ENCODE results near the gene MAP3K6. TPM values are rescaled to one million over a fixed set of nuclear protein-coding genes. Genes with fewer than 3 reads are reported as not detected.

The MAP3K6 gene
- total and polyA plus RNA-seq, 2 donors (not counting 3 experiments of a cell fraction or from before 2014, with no cell fraction given) = 9.9 to 12.4 TPM

- intact Hi-C loops (cut with micrococcal nuclease) = no loop called here
- DNase-seq (ENCODE audit: low read depth, low spot score) (no peak), FAIRE-seq (no peak)
- H3K27me3 ChIP-seq (ENCODE audit: control insufficient read depth in 2 of 2, insufficient read depth in 2 of 2, low read length in 2 of 2) = no peaks in the 10 kb centered on the region
- H3K79me2 ChIP-seq (ENCODE audit: control insufficient read depth, insufficient read depth, low read length) = no peaks in the 10 kb centered on the region
- H3K27ac ChIP-seq (ENCODE audit: insufficient read depth, low read depth, low read length) = no peak overlapping the region
- dilution Hi-C loops (cut with MboI; ENCODE audit: extremely low pct_ligation_motif_present, low sequenced_read_pairs) = no loop called here
- peaks cover 6% of the 10 kb centered on the region for H3K4me1 ChIP-seq (ENCODE audit: control insufficient read depth, extremely low read depth, insufficient read depth, low read length)
- ChIA-PET CTCF (interaction anchor here (2.5 to 3.4 kb wide), 2 partner anchors 28 to 35 kb away, joined by 11 to 45 read pairs; no protein-coding TSS in a partner anchor), POLR2A (no interaction called here)
- no peaks in the 10 kb centered on the region for H3K9me1 ChIP-seq (replicated peaks; ENCODE audit: control insufficient read depth, extremely low read depth, insufficient read depth, low read length)
- TF ChIP-seq EZH2 (IDR thresholded peaks at IDR 0.05; ENCODE audit: borderline replicate concordance, low read depth, low read length, severe bottlenecking) (no peak), POLR2AphosphoS5 (IDR thresholded peaks at IDR 0.05; ENCODE audit: insufficient read depth, low read depth, low read length) (no peak), FOS (IDR thresholded peaks at IDR 0.05; ENCODE audit: borderline replicate concordance, insufficient read depth, low read length) (no peak), CTCF (IDR thresholded peaks at IDR 0.05; ENCODE audit: extremely low read depth in 1 of 2, insufficient read depth in 1 of 2, low read depth in 1 of 2, low read length in 2 of 2) (no peak), GATA2 (IDR thresholded peaks at IDR 0.05; ENCODE audit: insufficient read depth, insufficient read length, low read depth, low read length) (no peak), POLR2A (IDR thresholded peaks at IDR 0.05; ENCODE audit: low read depth, low read length) (no peak), MAX (IDR thresholded peaks at IDR 0.05; ENCODE audit: insufficient read depth, insufficient read length) (no peak), MYC (IDR thresholded peaks at IDR 0.05; ENCODE audit: low read depth, low read length) (no peak), JUN (IDR thresholded peaks at IDR 0.05; ENCODE audit: borderline replicate concordance, insufficient read depth, insufficient read length, low read depth) (no peak)
- no TSS peak for BruUV-seq (replicated peaks)
- no peak overlapping the region for H3K9ac ChIP-seq (replicated peaks; ENCODE audit: extremely low read depth, insufficient read depth, low read length)
- no peak overlapping the region for H3K4me2 ChIP-seq (ENCODE audit: insufficient read depth, low read length)
- H2AFZ ChIP-seq (ENCODE audit: low read depth, low read length) = no peak overlapping the region
- H3K4me3 ChIP-seq (replicated peaks in 1 of 3; ENCODE audit: insufficient read depth in 1 of 3, low read depth in 1 of 3, low read length in 3 of 3) = no peak overlapping the region
- peaks cover 0 to 2% of the 10 kb centered on the region in 2 experiments for H3K36me3 ChIP-seq (ENCODE audit: control insufficient read depth in 2 of 2, extremely low read depth in 1 of 2, insufficient read depth in 2 of 2, low read length in 2 of 2)
- no peaks in the 10 kb centered on the region for H3K9me3 ChIP-seq (replicated peaks; ENCODE audit: control insufficient read depth, insufficient read depth, low read length)
- H4K20me1 ChIP-seq (replicated peaks; ENCODE audit: control insufficient read depth, extremely low read depth, insufficient read depth, low read length) = no peaks in the 10 kb centered on the region
These were observed 6.4 kb downstream of the MAP3K6 start for GRCh38 chr1:27360159-27361043.

Measured in endothelial cell of umbilical vein (primary cell).